Fibroblast of villous mesenchyme (primary cell): ENCODE data around the gene PRKCB. TPM values are rescaled to one million over a fixed set of nuclear protein-coding genes. Genes with fewer than 3 reads are reported as not detected.

ENCODE experiments used
- DNase-seq: peaks from one replicate; pipeline ENCODE4 v3.0.0-alpha.2; 2010; ENCODE audit warnings: low read depth
- H3K4me3 ChIP-seq: 2 replicates; pipeline ENCODE4 v1.5.1; 2011; ENCODE audit warnings: low read depth, mild to moderate bottlenecking, low read length
- CTCF ChIP-seq: IDR thresholded peaks from 2 replicates; pipeline ENCODE4 v1.5.1; 2012; ENCODE audit warnings: low read depth, mild to moderate bottlenecking, low read length; ENCODE audit not compliant: insufficient read depth
- total RNA-seq: library from RNA; depleted of rRNA; stranded (reverse); fragments of >200 nt; gene quantifications from 2 replicates; pipeline ENCODE4 v1.2.3, GENCODE V29; 2012

Gene PRKCB
- total RNA-seq, 1 donor: not detected

DNA sequence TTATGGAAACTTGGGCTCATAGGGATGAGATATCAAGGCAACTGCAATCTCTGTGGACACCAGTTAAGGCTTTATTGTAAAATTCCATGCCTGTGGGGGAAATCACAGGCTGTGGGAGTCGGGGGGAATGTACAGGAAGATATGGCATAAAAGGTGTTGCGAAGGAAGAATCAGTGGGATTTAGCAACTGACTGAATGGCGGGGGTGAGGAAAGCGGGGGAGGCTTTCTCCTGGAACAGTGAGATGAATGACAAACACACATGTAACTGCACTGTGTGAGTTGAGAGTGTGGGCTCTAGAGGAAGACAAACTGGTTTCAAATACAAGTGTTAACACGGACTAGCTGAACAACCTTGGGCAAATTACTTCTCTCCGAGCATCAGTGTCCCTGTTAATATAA lies 143.7 kb downstream of the PRKCB start:
- no peak for DNase-seq
- TF ChIP-seq CTCF: no peak
- H3K4me3 ChIP-seq: no peak overlapping the region

- H3K4me3 ChIP-seq: no peak overlapping the region
- no peak for DNase-seq
- TF ChIP-seq CTCF: no peak
Observed at GRCh38 chr16:23979982-23980381, 144.2 kb downstream of the PRKCB start.

DNA sequence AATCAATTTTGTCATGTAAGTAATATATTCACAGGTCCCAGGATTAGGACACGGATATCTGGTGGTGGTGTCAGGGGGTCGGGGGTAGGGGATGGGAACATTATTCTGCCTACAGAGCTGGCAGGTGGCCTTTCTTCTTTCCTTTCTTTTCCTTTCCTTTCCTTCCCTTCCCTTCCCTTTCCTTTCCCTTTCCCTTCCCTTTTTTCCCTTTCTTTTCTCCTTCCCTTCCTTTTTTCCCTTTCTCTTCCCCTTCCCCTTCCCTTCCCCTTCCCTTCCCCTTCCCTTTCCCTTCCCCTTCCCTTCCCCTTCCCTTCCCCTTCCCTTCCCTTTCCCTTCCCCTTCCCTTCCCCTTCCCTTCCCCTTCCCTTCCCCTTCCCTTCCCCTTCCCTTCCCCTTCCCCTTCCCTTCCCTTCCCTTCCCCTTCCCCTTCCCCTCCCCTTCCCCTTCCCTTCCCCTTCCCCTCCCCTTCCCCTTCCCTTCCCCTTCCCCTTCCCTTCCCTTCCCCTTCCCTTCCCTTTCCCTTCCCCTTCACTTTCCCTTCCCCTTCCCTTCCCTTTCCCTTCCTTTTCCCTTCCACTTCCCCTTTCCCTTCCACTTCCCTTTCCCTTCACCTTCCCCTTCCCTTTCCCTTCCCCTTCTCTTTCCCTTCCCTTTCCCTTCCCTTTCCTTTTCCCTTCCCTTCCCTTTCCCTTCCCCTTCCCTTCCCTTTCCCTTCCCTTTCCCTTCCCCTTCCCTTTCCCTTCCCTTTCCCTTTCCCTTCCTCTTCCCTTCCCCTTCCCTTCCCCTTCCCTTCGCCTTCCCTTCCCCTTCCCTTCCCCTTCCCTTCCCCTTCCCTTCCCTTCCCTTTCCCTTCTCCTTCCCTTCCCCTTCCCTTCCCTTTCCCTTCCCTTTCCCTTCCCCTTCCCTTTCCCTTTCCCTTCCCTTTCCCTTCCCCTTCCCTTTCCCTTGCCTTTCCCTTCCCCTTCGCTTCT lies 145.9 kb downstream of the PRKCB start:
- TF ChIP-seq CTCF: no peak
- DNase-seq: no peak
- no peak overlapping the region for H3K4me3 ChIP-seq

DNA sequence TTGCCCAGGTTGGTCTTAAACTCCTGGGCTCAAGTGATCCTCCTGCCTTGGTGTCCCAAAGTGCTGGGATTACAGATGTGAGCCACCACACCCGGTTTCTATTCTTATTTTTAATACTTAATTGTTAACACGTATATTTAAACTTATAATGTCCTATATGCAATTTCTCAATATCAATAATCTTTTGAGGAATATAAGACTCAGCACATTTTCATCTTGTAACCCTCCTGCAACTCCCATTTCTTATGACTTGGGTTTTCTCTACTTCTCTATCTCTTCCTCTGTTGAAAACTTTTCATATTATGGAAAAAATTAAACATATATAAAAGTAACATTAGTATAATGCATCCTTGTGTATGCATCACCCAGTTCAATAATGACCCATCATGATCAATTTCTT lies 150.7 kb downstream of the PRKCB start:
- DNase-seq: no peak
- H3K4me3 ChIP-seq: no peak overlapping the region
- TF ChIP-seq CTCF: no peak

GRCh38 chr16:23987443-23987842 lies 151.7 kb downstream of the PRKCB start:
- no peak for DNase-seq
- no peak for TF ChIP-seq CTCF
- H3K4me3 ChIP-seq: no peak overlapping the region

DNA sequence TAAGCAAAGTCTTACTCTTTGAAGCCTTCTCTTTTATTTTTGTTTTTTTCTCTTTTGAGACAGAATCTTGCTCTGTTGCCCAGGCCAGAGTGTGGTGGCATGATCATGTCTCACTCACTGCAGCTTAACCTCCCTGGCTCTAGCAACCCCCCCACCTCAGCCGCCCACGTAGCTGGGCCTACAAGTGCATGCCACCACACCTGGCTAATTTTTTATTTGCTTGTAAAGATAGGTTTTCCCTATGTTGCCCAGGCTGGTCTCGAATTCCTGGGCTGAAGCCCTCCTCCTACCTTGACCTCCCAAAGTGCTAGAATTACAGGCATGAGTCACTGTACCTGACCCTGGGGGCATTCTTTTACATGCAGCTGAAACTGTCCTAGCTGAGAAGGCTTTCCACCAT lies 154.7 kb downstream of the PRKCB start:
- no peak overlapping the region for H3K4me3 ChIP-seq
- TF ChIP-seq CTCF: no peak
- DNase-seq: no peak

- no peak overlapping the region for H3K4me3 ChIP-seq
- no peak for DNase-seq
- no peak for TF ChIP-seq CTCF
Observed at GRCh38 chr16:23991066-23991465, 155.3 kb downstream of the PRKCB start.
